Measurements from ENCODE around the gene CFAP52. TPM values are rescaled to one million over a fixed set of nuclear protein-coding genes. Genes with fewer than 3 reads are reported as not detected.

The CFAP52 gene
- total and polyA plus RNA-seq, 10 donors: not detected

DNA sequence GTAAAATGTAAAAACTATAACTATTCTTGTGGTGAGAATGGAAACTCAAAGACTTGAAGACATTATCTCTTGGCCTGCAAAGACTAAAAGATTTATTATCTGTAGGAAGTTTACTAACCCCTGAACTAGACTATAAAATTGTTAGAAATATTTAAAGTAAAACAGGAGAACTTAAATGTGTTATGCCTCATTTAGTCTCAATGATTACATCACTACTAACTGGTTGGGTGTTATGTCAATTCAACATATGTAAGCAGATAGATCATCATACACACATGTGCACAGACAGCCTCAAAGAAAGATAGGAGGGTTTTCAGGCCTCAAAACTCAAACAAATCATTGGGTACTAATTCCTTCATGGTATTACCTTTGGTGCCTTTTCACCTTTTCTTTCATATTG lies 8.4 kb upstream of the CFAP52 start:
- Histone ChIP-seq H3K9me3 (no peaks in the 10 kb centered on the region), H3K4me3 (no peak overlapping the region), H3K4me1 (peaks cover 0 to 17% (median 5%) of the 10 kb centered on the region in 6 donors), H3K27me3 (replicated peaks in 1 of 7) (no peaks in the 10 kb centered on the region), H3K36me3 (peaks cover 0 to 67% (median 14%) of the 10 kb centered on the region in 6 donors), H3K27ac (no peak overlapping the region)
- DNase-seq: no peak
- intact Hi-C loops (cut with DNase I; ENCODE audit: low total_unique reads): no loop called here
- TF ChIP-seq POLR2A (IDR thresholded peaks at IDR 0.05): no peak
- no peak for TF ChIP-seq POLR2AphosphoS5 (IDR thresholded peaks at IDR 0.05)
- TF ChIP-seq, protein P1, sequence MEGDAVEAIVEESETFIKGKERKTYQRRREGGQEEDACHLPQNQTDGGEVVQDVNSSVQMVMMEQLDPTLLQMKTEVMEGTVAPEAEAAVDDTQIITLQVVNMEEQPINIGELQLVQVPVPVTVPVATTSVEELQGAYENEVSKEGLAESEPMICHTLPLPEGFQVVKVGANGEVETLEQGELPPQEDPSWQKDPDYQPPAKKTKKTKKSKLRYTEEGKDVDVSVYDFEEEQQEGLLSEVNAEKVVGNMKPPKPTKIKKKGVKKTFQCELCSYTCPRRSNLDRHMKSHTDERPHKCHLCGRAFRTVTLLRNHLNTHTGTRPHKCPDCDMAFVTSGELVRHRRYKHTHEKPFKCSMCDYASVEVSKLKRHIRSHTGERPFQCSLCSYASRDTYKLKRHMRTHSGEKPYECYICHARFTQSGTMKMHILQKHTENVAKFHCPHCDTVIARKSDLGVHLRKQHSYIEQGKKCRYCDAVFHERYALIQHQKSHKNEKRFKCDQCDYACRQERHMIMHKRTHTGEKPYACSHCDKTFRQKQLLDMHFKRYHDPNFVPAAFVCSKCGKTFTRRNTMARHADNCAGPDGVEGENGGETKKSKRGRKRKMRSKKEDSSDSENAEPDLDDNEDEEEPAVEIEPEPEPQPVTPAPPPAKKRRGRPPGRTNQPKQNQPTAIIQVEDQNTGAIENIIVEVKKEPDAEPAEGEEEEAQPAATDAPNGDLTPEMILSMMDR (IDR thresholded peaks at IDR 0.05 in 8 of 11, conservative IDR thresholded peaks at IDR 0.05 in 3 of 11): no peak

- Histone ChIP-seq H3K27me3 (replicated peaks in 1 of 7) (no peaks in the 10 kb centered on the region), H3K27ac (no peak overlapping the region), H3K4me3 (no peak overlapping the region), H3K4me1 (peaks cover 0 to 26% (median 10%) of the 10 kb centered on the region in 6 donors), H3K36me3 (peaks cover 0 to 58% (median 14%) of the 10 kb centered on the region in 6 donors), H3K9me3 (no peaks in the 10 kb centered on the region)
- intact Hi-C loops (cut with DNase I; ENCODE audit: low total_unique reads): no loop called here
- 93 to 97% (median 94%) methylated on average over 11 of the region's 11 CpGs for WGBS, 5 donors
- TF ChIP-seq POLR2AphosphoS5 (IDR thresholded peaks at IDR 0.05) (no peak), POLR2A (IDR thresholded peaks at IDR 0.05) (no peak)
- TF ChIP-seq, protein P1 (IDR thresholded peaks at IDR 0.05 in 8 of 11, conservative IDR thresholded peaks at IDR 0.05 in 3 of 11): no peak
- DNase-seq: no peak
Observed at GRCh38 chr17:9568957-9569588, 7.4 kb upstream of the CFAP52 start.

DNA sequence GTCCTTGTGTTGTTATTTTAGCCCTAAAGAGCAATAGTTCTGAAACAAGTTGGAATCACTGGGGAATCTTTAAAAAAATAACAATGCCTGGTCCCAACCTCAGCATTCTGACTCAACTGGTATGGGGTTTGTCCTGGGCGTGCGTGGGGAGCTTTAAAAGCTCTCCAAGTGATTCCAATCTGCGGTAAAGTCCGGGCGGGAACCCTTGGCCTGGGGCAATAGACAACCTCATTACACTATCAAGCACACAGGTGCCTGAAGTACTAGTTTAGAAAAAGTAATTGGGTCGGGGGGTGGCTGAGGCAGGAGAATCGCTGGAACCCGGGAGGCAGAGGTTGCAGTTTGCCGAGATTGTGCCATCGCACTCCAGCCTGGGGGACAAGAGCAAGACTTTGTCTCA lies 5.2 kb upstream of the CFAP52 start:
- Histone ChIP-seq H3K4me1 (peaks cover 8 to 34% (median 21%) of the 10 kb centered on the region in 6 donors), H3K27ac (no peak overlapping the region), H3K4me3 (no peak overlapping the region), H3K27me3 (replicated peaks in 1 of 7) (no peaks in the 10 kb centered on the region), H3K36me3 (peaks cover 0 to 46% (median 14%) of the 10 kb centered on the region in 6 donors), H3K9me3 (no peaks in the 10 kb centered on the region)
- no peak for DNase-seq
- 89 to 98% (median 94%) methylated on average over 9 to 10 of the region's 10 CpGs for WGBS, 5 donors
- TF ChIP-seq, protein P1 (IDR thresholded peaks at IDR 0.05 in 8 of 11, conservative IDR thresholded peaks at IDR 0.05 in 3 of 11): no peak
- no peak for TF ChIP-seq POLR2AphosphoS5 (IDR thresholded peaks at IDR 0.05)
- TF ChIP-seq POLR2A (IDR thresholded peaks at IDR 0.05): no peak
- intact Hi-C loops (cut with DNase I; ENCODE audit: low total_unique reads): no loop called here

DNA sequence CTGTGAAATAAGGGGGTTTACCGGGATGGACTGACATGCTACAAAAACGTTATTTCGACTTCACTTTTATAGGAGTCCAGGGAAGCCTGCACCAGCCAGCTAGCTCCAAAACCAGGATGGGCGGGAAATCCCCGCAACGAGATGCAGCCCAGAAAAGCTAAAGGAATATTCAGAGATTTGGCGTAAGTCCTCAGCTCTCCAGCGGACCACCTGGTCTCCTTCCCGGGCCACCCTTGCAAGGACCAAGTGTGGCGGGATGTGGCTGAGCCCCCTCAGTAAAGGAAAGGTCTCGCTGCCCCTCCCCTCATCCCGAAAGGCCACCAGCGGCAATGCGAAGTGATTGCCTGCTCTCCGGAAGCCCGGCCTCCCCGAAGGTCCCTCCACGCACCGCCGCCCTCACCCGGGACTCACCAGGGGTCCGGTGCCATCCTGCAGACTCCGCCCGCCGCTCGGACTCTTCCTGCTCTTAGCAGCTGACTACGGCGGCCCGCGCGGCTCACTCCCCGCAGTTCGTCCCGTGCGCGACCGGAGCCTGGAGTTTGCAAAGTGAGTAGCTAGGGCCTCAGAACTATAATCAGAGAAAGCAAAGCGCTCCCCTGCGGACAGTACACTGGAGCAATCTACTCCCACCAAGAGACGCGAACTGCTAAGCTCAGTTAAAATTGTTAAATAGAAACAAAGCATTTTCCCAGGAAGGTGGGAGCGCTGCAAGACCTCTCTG lies 901 bp upstream of the CFAP52 start, which contains the start of gene STX8:
TSS of gene STX8 (minus strand) at position 440 of the 721 bp plus-strand sequence. CDS start at position 428, 12 bp downstream.
- 0 to 1% (median 0%) methylated on average over 25 to 42 of the region's 42 CpGs for WGBS, 5 donors
- H3K4me3 ChIP-seq: peak within 1 kb of the TSS; percentile 82 to 92 (median 88)
- intact Hi-C loops (cut with DNase I; ENCODE audit: low total_unique reads): no loop called here
- H3K36me3 ChIP-seq: peaks cover 0 to 3% (median 0%) of the 10 kb centered on the region in 6 donors
- peak; percentile 97 for DNase-seq
- H3K9me3 ChIP-seq: no peaks in the 10 kb centered on the region
- H3K4me1 ChIP-seq: peaks cover 12 to 41% (median 30%) of the 10 kb centered on the region in 6 donors
- TF ChIP-seq, protein P1 (IDR thresholded peaks at IDR 0.05 in 8 of 11, conservative IDR thresholded peaks at IDR 0.05 in 3 of 11): peak in 1 of 11 experiments; percentile 13
- TF ChIP-seq POLR2AphosphoS5 (IDR thresholded peaks at IDR 0.05) (peak; percentile 88 to 94 (median 92)), POLR2A (IDR thresholded peaks at IDR 0.05) (no peak)
- no peaks in the 10 kb centered on the region for H3K27me3 ChIP-seq (replicated peaks in 1 of 7)
- peak within 1 kb of the TSS in 7 of 8 donors; percentile 10 to 82 (median 70) for H3K27ac ChIP-seq

Measured in spleen (tissue), 11 donors.